ENCODE measurements around the gene DCTD. TPM values are rescaled to one million over a fixed set of nuclear protein-coding genes. Genes with fewer than 3 reads are reported as not detected.

The DCTD gene
- total RNA-seq, 1 experiment from 2014 or later = 100 TPM

DNA sequence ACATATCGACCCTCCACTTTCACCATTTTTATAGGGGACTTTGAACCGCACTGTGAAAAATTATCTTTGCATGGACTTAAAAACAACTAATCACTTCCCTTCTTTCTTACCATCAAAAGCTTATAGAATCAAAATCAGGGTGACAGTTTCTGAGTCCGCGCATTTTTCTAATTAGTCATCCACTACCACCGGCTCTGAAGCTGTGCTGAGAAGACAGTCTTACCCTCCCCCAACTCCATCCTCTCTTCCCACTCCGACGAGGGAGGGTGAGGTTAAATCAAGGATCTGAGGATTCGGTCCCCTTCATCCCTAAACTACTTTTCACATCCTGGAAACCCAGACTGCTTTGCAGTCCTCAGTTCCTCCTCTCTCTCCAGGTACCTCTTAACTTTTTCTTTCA, 4.2 kb downstream of the DCTD start:
- Histone ChIP-seq H3K9me3 (ENCODE audit: control insufficient read depth, low read depth, low read length) (no peaks in the 10 kb centered on the region), H2BK5ac (ENCODE audit: insufficient read length, low read length) (no peak overlapping the region), H3T11ph (ENCODE audit: low read length) (no peak overlapping the region), H2BK12ac (ENCODE audit: insufficient read length, low read depth, low read length) (no peak overlapping the region), H3K14ac (ENCODE audit: insufficient read depth, low read length) (no peak overlapping the region), H3K27me3 (ENCODE audit: insufficient read depth, low read length) (no peaks in the 10 kb centered on the region), H2AFZ (ENCODE audit: low read length) (no peak overlapping the region), H2AK5ac (ENCODE audit: insufficient read length, low read length) (no peak overlapping the region), H3K79me1 (ENCODE audit: insufficient read depth, low read depth, low read length, poor library complexity, severe bottlenecking) (no peaks in the 10 kb centered on the region), H3K9ac (ENCODE audit: extremely low read depth, insufficient read length, low read length) (no peak overlapping the region), H4K91ac (ENCODE audit: insufficient read length, low read depth, low read length) (no peak overlapping the region), H2BK20ac (ENCODE audit: low read depth, low read length, poor library complexity, severe bottlenecking) (no peak overlapping the region), H4K20me1 (ENCODE audit: control insufficient read depth, insufficient read depth, insufficient read length) (no peaks in the 10 kb centered on the region), H2BK120ac (ENCODE audit: low read depth, low read length, poor library complexity, severe bottlenecking) (no peak overlapping the region), H3K4me2 (ENCODE audit: insufficient read depth, insufficient read length, low read length) (no peak overlapping the region), H3K4ac (ENCODE audit: low read depth, low read length) (no peak overlapping the region), H2BK15ac (ENCODE audit: low read depth, low read length) (no peak overlapping the region), H4K8ac (replicated peaks; ENCODE audit: insufficient read length, low read depth, low read length) (no peak overlapping the region), H3K23ac (ENCODE audit: insufficient read length, low read depth, low read length) (no peak overlapping the region), H3K4me1 (ENCODE audit: insufficient read depth, low read length) (no peaks in the 10 kb centered on the region), H3K27ac (ENCODE audit: insufficient read length, low read depth, low read length) (no peak overlapping the region), H3K79me2 (ENCODE audit: insufficient read depth, low read length) (no peaks in the 10 kb centered on the region), H4K5ac (ENCODE audit: insufficient read length, low read depth, low read length) (no peak overlapping the region), H3K23me2 (ENCODE audit: insufficient read length, low read depth, low read length, poor library complexity, severe bottlenecking) (no peaks in the 10 kb centered on the region), H3K18ac (ENCODE audit: insufficient read length, low read depth, low read length) (no peak overlapping the region), H3K56ac (ENCODE audit: insufficient read length, low read depth, low read length) (no peak overlapping the region)
- no peak overlapping the region for H3K27ac Mint-ChIP-seq
- TF ChIP-seq, protein P1, sequence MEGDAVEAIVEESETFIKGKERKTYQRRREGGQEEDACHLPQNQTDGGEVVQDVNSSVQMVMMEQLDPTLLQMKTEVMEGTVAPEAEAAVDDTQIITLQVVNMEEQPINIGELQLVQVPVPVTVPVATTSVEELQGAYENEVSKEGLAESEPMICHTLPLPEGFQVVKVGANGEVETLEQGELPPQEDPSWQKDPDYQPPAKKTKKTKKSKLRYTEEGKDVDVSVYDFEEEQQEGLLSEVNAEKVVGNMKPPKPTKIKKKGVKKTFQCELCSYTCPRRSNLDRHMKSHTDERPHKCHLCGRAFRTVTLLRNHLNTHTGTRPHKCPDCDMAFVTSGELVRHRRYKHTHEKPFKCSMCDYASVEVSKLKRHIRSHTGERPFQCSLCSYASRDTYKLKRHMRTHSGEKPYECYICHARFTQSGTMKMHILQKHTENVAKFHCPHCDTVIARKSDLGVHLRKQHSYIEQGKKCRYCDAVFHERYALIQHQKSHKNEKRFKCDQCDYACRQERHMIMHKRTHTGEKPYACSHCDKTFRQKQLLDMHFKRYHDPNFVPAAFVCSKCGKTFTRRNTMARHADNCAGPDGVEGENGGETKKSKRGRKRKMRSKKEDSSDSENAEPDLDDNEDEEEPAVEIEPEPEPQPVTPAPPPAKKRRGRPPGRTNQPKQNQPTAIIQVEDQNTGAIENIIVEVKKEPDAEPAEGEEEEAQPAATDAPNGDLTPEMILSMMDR (conservative IDR thresholded peaks at IDR 0.05) = no peak
- peaks cover 11 to 13% of the 10 kb centered on the region in 2 experiments for H3K4me1 Mint-ChIP-seq
- H3K4me3 Mint-ChIP-seq = no peak overlapping the region
- no peak for DNase-seq
- H3K36me3 Mint-ChIP-seq (ENCODE audit: insufficient read depth in 1 of 3, low read depth in 3 of 3) = peaks cover 15 to 65% (median 55%) of the 10 kb centered on the region in 3 experiments; a peak in 6 of 7 replicates
- no CpG with 5 or more reads among the region's 8 CpGs for WGBS (ENCODE audit: extremely low coverage, insufficient read length, low lambda C conversion rate)
- no peaks in the 10 kb centered on the region for H3K27me3 Mint-ChIP-seq (ENCODE audit: low read depth)
- no peaks in the 10 kb centered on the region for H3K9me3 Mint-ChIP-seq
